Spinal cord (tissue), 10 donors: ENCODE measurements around the gene MSANTD2. TPM values are rescaled to one million over a fixed set of nuclear protein-coding genes. Genes with fewer than 3 reads are reported as not detected.
"Not testable (repeated sequence)": the region's sequence is repeated elsewhere in the genome, so short reads cannot be mapped to it uniquely, and the experiment has no call there.

Experiments
- DNase-seq, 6 donors: peaks; one replicate each; pipeline versions ENCODE4 v3.0.0 to v3.0.0-alpha.2; 2013 to 2015; ENCODE audit warnings: low spot score in 6 of 6, low read depth in 4 of 6
- H3K27ac ChIP-seq: one replicate; pipeline ENCODE4 v1.5.1; 2013; ENCODE audit warnings: low read depth, low read length, control low read depth
- H3K27me3 ChIP-seq: one replicate; pipeline ENCODE4 v1.6.1; 2013; ENCODE audit warnings: low read length; ENCODE audit not compliant: control insufficient read depth, insufficient read depth
- H3K36me3 ChIP-seq: one replicate; pipeline ENCODE4 v1.6.1; 2013; ENCODE audit warnings: low read length; ENCODE audit not compliant: control insufficient read depth, insufficient read depth
- H3K4me1 ChIP-seq: one replicate; pipeline ENCODE4 v1.6.1; 2013; ENCODE audit warnings: low read length; ENCODE audit not compliant: control insufficient read depth, insufficient read depth
- H3K4me3 ChIP-seq: one replicate; pipeline ENCODE4 v1.5.1; 2013; ENCODE audit warnings: low read depth, low read length, control low read depth
- H3K9me3 ChIP-seq: one replicate; pipeline ENCODE4 v1.6.1; 2013; ENCODE audit warnings: low read length; ENCODE audit not compliant: control insufficient read depth, insufficient read depth
- WGBS: methylation state at CpG from one replicate; pipeline ENCODE4 v1.1.5; 2013; ENCODE audit warnings: missing lambda C conversion rate; ENCODE audit not compliant: insufficient coverage; 5-methylcytosine and 5-hydroxymethylcytosine counted together
- polyA plus RNA-seq, 2 donors: library from polyadenylated mRNA; unstranded; fragments of 120-200 nt; gene quantifications; one replicate each; pipeline ENCODE4 v1.2.1, GENCODE V29; 2013; ENCODE audit not compliant: insufficient read length in 2 of 2
- total RNA-seq, 2 donors: library from RNA; depleted of rRNA in 1 of 2; stranded (reverse); fragments of 120-200 nt in 1 of 2; fragments of >200 nt in 1 of 2; gene quantifications; one replicate each; pipeline versions ENCODE4 v1.2.3 to v1.2.4, GENCODE V29; 2013 to 2014
- donor health status: healthy.

The MSANTD2 gene
- total and polyA plus RNA-seq, 4 donors = 17.8 to 28.4 (median 22.6) TPM

DNA sequence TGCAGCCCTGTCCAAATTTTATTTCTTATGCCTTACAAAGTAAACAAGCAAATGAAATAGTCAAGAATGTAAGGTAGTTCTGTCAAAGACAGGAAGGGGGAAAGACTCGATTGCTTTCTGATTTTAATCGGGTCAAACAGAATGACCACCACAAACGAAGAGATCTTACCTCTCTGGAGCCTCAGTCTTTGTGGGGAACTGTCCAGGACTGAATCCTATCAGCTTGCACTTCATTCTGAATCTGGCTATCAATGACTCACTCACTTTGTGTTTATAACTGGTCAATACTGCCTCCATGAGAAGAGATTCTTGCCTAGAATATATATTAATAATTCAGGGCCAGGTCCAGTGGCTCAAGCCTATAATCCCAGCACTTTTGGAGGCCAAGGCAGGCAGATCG lies 17.2 kb downstream of the MSANTD2 start:
- 100% methylated on average over 1 of the region's 4 CpGs for WGBS
- no peaks in the 10 kb centered on the region for H3K36me3 ChIP-seq
- no peaks in the 10 kb centered on the region for H3K4me1 ChIP-seq
- no peak for DNase-seq
- H3K9me3 ChIP-seq = no peaks in the 10 kb centered on the region
- H3K27me3 ChIP-seq = no peaks in the 10 kb centered on the region
- H3K4me3 ChIP-seq = no peak overlapping the region
- no peak overlapping the region for H3K27ac ChIP-seq

DNA sequence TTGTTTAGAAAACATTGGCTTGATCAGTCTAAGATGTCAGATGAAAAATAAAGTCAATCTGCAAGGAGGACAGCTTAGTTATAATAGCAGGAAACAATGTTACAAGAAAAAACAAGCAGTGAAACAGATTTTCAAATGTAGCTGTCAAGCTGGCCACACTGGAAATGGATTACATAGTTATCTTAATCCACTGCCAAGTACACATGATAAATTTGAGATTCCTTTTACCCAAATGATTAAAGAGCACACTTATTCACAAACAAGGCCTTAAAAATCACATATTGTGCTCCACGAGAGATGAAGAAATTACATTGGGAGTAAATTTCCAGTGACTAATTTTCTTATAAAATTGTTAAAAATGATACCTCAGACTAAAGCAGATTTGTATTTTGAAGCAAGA lies 20.6 kb downstream of the MSANTD2 start:
- H3K9me3 ChIP-seq = no peaks in the 10 kb centered on the region
- no CpG with 5 or more reads among the region's 1 CpG for WGBS
- H3K36me3 ChIP-seq = no peaks in the 10 kb centered on the region
- H3K4me3 ChIP-seq = no peak overlapping the region
- H3K27me3 ChIP-seq = no peaks in the 10 kb centered on the region
- no peak for DNase-seq
- H3K27ac ChIP-seq = no peak overlapping the region
- H3K4me1 ChIP-seq = no peaks in the 10 kb centered on the region

DNA sequence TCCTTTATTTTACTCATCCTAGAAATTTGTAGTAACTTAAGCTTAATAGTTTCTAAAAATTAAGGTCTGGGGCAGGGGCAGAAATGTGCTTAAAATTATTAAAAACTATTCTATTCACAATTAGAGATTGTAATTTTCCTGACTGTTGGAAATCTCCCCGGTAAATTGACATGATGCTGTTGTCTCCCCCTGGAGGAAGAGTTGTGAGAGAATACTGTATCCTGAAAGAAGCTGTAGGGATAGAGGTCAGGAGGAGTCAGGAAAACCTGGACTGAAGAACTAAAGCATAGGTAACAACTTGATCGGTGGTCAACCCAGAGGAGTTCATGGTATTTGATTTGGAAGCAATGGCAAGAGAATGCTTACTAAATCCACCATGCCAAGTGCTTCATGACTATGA lies 21.9 kb downstream of the MSANTD2 start:
- no peak for DNase-seq
- Histone ChIP-seq H3K4me3 (no peak overlapping the region), H3K4me1 (no peaks in the 10 kb centered on the region), H3K27me3 (no peaks in the 10 kb centered on the region), H3K9me3 (no peaks in the 10 kb centered on the region), H3K27ac (no peak overlapping the region), H3K36me3 (no peaks in the 10 kb centered on the region)
- WGBS = 79% methylated on average over 2 of the region's 2 CpGs

DNA sequence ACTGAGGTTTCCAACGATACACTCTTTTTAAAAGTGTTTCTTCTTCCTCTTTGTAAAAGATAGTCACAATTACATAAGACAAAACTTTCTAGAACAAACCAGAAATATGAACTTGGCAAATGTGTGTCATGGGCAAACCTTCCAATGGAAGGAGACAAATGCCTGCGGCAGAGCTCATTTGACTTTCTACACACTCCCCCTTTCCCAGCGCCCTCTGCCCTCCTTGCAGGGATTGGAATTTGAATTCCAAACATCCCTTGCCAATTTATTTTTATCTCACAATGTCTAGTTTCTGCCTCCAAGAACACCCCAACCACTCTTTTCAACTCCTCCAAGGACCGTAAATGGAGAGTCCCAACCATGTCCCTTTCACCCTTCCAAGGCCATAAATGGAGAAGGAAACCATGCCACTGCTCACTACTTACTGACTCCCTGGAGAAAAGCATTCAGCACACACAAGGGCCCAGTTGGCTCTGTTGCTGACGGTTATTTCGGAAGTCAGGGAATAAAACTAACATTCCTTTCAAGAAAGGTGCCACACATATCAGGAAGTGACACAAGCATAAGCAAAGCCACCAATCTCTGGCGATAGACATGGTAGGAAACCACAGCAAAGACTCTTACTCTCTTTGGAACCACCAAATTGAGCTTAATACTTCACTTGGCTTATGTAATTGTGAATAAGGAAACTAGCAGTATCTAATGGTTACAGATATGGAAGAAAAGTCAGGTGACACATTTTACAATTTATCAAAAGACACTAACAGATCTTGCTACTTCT lies 23.2 kb downstream of the MSANTD2 start:
- Histone ChIP-seq H3K27me3 (no peaks in the 10 kb centered on the region), H3K4me3 (no peak overlapping the region), H3K9me3 (no peaks in the 10 kb centered on the region), H3K4me1 (no peaks in the 10 kb centered on the region), H3K27ac (no peak overlapping the region), H3K36me3 (peaks cover 4% of the 10 kb centered on the region)
- DNase-seq = no peak
- 92% methylated on average over 6 of the region's 7 CpGs for WGBS

DNA sequence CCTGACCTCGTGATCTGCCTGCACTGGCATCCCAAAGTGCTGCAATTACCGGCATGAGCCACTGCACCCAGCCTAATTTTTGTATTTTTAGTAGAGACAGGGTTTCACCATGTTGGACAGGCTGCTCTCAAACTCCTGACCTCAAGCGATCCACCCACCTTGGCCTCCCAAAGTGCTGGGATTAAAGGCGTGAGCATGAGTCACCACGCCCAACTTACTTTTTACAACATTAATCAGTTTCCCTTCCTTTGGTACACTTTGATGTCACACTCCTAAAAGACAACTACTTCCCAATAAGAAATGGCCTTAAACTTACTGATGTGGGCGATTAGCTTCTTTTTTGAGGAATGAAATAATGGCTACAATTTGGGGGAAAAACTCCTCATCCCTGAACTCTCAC lies 29.2 kb downstream of the MSANTD2 start:
- not testable (repeated sequence) for H3K4me1 ChIP-seq, H3K4me3 ChIP-seq, H3K27ac ChIP-seq, DNase-seq, H3K9me3 ChIP-seq, H3K27me3 ChIP-seq
- WGBS = 100% methylated on average over 5 of the region's 6 CpGs
- peaks cover 21% of the 10 kb centered on the region for H3K36me3 ChIP-seq

DNA sequence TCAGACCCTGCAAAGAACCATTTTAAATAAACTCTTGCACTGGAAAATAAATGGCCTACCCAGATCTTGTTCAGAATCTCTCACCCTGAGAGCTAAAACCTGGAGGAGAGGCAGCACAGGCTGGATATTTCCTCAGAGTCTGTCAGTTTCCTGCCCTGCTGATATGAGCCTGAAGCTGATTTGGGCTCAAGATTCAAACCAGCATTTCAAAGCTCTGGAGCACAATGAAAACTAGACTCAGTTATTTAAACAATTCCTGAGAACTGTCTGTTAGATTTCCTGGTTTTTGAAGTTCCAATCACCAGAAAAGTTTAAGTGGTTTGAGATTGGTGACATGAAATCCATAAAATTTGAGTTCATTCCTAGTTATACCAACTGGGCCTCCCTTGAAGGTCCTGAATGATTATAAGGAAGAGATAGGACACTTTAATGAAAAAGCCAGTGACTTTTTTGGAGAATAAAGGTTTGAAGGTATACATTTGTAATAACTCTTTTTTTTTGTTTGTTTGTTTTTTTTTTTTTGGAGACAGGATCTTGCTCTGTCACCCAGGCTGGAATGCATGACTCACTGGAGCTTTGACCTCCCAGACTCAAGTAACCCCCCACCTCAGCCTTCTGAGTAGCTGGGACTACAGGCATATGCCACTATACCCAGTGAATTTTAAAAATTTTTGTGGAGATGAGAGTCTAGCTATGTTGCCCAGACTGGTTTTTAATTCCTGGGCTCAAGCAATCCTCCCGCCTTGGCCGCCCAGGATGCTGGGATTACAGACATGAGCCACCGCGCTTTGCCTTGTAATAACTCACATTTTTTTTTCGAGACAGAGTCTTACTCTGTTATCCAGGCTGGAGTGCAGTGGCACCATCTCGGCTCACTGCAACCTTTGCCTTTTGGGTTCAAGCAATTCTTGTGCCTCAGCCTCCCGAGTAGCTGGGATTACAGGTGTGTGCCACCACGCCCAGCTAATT lies 30.1 kb downstream of the MSANTD2 start:
- H3K9me3 ChIP-seq = no peaks in the 10 kb centered on the region
- no peak for DNase-seq
- H3K4me1 ChIP-seq = no peaks in the 10 kb centered on the region
- no peak overlapping the region for H3K27ac ChIP-seq
- peaks cover 21% of the 10 kb centered on the region for H3K36me3 ChIP-seq
- H3K27me3 ChIP-seq = no peaks in the 10 kb centered on the region
- WGBS = 98% methylated on average over 8 of the region's 8 CpGs
- H3K4me3 ChIP-seq = no peak overlapping the region

DNA sequence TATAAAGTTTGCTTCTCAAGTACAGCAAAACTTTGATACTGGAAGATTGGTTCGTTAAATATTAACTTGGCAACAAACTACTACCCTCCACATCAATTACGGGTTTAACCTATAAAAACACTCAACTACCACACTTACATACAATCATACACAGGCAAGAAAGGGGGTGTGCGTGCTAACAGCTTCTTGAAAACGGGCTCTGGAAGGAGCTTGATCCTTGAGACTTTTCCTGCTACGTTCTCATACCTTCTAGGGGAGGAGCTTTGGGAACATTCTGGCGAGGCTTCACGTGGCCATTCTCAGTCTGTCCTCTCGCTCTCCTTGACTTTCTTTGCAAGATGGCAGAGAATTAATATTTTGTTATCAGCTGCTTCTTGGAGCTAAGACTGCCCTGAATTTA lies 31.3 kb downstream of the MSANTD2 start:
- Histone ChIP-seq H3K36me3 (peaks cover 21% of the 10 kb centered on the region), H3K27ac (no peak overlapping the region), H3K4me1 (no peaks in the 10 kb centered on the region), H3K27me3 (no peaks in the 10 kb centered on the region), H3K9me3 (no peaks in the 10 kb centered on the region), H3K4me3 (no peak overlapping the region)
- no peak for DNase-seq
- WGBS = 87% methylated on average over 5 of the region's 8 CpGs

DNA sequence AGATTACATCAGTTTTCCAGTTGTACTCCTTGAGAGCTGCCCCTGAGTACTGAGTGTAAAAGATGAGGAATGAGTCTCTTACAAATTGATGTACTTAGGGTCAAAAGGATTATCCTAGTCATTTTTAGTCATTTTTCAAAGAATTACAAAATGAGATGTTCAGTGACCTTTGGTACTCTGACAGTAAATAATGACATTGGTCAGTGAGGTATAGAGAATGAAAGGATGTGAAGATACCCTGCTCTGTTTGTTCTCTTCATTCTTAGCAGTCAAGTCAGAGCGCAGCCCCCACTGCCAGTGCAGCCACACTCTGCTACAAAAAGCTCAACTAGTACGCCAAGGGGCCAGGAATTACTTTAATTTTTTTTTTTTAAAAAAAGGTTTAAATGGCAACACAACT lies 34.0 kb downstream of the MSANTD2 start:
- no CpG with 5 or more reads among the region's 2 CpGs for WGBS
- DNase-seq = no peak
- Histone ChIP-seq H3K27ac (no peak overlapping the region), H3K4me3 (no peak overlapping the region), H3K36me3 (peaks cover 13% of the 10 kb centered on the region), H3K9me3 (no peaks in the 10 kb centered on the region), H3K27me3 (peaks cover 18% of the 10 kb centered on the region), H3K4me1 (peaks cover 17% of the 10 kb centered on the region)

DNA sequence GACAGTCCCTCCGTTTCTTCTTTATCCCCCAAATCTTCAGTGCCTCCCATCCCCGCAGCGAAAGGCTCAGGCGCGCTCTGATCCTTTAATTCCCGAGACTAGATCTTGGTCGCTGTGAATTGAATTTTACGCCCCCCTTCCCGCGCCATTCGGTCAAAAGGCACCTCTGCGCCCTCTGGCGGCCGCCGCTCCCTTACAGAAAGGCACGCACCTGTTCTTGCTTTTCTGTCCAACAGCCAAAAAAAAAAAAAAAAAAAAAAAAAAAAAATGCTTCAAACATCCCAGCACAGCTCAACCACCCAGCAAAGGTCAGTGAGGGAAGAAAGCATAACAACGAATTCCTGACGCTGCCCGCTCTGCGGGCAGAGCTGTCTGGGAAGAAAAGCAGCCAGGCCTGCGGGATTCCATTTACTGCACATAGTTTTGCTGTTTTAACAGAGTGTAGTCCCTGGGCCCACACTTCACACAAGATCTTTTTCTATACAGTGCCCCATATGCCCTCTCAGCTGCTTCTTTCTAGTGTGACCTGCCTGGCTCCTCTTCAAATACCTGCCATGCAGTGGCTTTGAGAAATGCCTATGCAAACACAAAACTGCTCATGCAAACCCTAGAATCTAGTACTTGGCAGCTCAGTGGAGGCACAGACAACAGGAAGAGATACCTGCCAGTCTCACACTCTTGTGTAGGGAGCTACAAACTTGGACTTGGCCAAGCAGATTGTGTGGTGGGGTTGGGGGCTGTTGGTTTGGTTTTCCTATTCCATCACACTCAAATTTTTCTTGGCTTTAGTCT lies 36.9 kb downstream of the MSANTD2 start:
- Histone ChIP-seq H3K27me3 (peaks cover 46% of the 10 kb centered on the region), H3K9me3 (no peaks in the 10 kb centered on the region), H3K4me1 (peaks cover 41% of the 10 kb centered on the region), H3K27ac (no peak overlapping the region), H3K36me3 (peaks cover 3% of the 10 kb centered on the region), H3K4me3 (peak overlapping the region; percentile 30)
- DNase-seq = peak in 5 of 6 donors; percentile 63 to 94 (median 80)
- WGBS = 3% methylated on average over 17 of the region's 21 CpGs
